Activated naive CD8-positive, alpha-beta T cell treated with anti-CD3 and anti-CD28 coated beads, Interleukin-2, amount 50 U/mL, for 16 hours (primary cell): ENCODE measurements around the gene YIPF2.
"Not testable (repeated sequence)": the region's sequence is repeated elsewhere in the genome, so short reads cannot be mapped to it uniquely, and the experiment has no call there.

Experiments used
- DNase-seq: peaks from one replicate; pipeline ENCODE4 v3.0.0-alpha.2; 2020; ENCODE audit warnings: low read depth, low spot score

Gene YIPF2

DNA sequence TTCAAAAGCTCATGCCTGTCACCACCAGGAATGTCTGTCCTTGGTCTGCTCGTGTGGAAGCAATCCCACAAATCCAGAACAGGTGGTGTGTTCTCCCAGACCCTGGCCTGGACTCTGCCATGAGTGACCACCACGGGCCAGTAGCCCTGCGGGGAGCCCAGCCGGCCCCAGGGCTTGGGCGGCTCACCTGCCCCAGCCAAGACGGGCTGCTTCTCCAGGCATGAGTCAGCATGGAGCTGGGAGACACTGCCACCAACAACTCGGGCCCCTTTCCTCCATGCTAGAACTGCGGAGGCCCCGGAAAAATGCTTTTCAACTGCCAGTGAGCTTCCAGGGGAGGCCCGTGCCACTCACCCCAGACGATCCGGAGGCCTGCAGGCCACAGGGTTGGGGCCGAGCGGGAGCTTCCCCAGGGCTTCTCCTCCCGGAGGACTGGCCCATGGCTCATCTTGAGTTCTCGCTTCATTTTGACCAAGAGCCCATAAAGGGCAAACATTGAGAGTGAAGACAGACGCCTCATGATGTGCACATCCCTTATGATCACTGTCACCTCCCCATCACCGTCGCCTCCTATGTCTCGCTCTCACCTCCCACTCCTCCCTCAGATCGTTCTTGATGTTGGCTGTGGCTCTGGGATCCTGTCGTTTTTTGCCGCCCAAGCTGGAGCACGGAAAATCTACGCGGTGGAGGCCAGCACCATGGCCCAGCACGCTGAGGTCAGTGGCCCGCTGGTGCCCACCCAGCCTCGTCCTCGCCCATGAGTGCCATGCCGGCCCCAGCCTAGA is 16.7 kb downstream of the YIPF2 start:
- DNase-seq, result no peak

DNA sequence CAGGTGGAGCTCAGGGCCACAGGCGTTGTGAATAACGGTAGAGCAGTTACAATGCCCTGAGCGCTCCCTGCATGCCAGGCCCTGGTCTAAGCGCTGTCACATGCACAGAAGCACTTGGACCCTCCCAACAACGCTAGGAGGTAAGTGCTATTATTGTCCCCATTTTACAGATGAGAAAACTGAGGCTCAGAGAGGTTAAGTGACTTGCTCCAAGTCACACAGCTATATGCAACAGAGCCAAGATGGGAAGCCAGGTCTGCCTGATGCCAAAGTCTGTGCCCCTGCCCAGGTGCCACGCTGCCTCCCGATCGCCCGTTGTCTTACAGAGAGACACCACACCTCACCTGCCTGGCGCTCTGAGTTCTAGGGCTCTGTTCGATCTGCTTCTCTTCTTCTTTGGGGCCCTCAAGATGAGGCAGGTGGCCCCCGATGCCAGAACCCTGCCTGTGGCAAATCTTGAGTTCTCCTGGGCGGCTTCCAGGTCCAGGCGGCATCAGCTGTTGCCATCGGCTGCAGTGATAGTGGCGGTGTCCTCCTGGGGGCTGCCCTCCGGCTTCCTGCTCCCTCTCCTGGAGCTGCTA is 20.0 kb downstream of the YIPF2 start:
- DNase-seq, result no peak

DNA sequence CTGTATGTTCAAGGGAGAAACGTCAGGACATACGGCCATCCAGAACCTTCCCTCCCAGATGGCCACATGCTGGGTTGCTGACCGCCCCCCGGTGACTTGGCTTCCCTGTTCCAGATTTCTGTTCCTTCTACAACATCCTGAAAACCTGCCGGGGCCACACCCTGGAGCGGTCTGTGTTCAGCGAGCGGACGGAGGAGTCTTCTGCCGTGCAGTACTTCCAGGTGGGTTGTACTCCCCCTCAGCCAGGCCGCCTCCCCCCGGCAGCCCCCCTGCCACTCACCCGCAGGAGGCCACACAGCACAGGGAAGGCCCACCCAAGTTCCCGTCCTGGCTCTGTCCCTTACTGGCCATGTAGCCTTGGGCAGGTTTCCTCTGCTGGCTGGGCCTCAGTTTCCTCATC is 20.5 kb downstream of the YIPF2 start:
- no peak for DNase-seq

GRCh38 chr19:10899151-10899653 is 29.2 kb downstream of the YIPF2 start:
- no peak for DNase-seq

GRCh38 chr19:10898633-10899032 is 29.8 kb downstream of the YIPF2 start:
- DNase-seq, result no peak

GRCh38 chr19:10896851-10897526 is 31.4 kb downstream of the YIPF2 start:
- no peak for DNase-seq

- DNase-seq, result no peak
These were observed 32.5 kb downstream of the YIPF2 start for GRCh38 chr19:10895920-10896319.

DNA sequence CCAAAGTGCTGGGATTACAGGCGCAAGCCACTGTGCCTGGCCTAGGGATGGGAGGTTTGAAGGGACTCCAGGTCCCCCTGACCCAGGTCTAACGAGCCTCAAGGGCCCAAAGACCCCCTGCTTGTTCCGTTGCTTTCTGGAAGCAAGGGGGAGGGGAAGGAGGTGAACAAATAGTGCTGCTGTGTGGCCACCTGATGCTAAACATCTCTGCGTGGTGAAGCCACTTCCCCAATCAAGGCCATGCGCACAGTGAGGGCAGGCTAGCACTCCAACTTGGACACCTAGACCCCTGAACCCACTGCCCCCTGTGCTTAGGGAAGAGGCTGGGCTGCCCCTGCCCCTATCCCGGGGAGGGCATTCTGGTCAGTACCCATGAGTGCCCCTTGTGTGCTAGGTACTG is 33.1 kb downstream of the YIPF2 start:
- DNase-seq, result no peak

- DNase-seq, result no peak
These were observed 33.6 kb downstream of the YIPF2 start for GRCh38 chr19:10894911-10895213.

GRCh38 chr19:10892256-10892655 is 36.2 kb downstream of the YIPF2 start:
- DNase-seq, result no peak

DNA sequence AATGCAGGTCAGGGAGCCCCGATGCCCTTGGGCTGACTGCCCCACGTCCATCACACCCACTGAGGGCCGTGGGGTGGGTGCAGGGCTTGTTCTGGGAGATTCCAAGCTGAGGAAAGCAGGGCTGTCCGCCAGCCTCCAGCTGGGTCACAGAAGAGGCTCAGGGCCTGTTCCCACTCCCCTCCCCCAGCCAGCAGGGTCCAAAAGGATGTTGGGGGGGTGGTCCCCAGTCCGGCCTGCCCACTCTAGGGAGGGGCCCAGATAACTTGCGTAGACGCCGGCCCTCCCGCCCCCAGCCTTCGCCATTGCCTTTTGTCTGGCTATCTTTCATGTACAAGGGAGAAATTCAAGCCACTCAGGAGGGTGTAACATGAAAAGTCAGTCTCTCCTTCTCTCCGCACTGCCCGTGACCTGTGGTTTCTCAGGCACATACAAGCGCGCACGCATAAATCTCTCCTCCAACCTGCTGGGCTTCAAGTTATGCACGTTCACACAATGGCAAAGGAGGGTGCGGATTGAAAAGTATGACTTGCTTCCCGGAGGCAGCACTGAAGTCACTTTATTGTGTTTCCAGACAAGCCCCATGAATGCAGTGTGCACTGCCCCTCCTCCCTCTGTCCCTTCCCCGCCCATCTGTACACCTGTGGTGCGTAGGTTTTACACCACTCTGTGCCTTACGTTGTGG is 36.9 kb downstream of the YIPF2 start:
- DNase-seq, result no peak

GRCh38 chr19:10889880-10890279 is 38.6 kb downstream of the YIPF2 start:
- no peak for DNase-seq

- DNase-seq, result no peak
These were observed 40.0 kb downstream of the YIPF2 start for GRCh38 chr19:10888421-10888866.

GRCh38 chr19:10887616-10888367 is 40.6 kb downstream of the YIPF2 start:
- no peak for DNase-seq

DNA sequence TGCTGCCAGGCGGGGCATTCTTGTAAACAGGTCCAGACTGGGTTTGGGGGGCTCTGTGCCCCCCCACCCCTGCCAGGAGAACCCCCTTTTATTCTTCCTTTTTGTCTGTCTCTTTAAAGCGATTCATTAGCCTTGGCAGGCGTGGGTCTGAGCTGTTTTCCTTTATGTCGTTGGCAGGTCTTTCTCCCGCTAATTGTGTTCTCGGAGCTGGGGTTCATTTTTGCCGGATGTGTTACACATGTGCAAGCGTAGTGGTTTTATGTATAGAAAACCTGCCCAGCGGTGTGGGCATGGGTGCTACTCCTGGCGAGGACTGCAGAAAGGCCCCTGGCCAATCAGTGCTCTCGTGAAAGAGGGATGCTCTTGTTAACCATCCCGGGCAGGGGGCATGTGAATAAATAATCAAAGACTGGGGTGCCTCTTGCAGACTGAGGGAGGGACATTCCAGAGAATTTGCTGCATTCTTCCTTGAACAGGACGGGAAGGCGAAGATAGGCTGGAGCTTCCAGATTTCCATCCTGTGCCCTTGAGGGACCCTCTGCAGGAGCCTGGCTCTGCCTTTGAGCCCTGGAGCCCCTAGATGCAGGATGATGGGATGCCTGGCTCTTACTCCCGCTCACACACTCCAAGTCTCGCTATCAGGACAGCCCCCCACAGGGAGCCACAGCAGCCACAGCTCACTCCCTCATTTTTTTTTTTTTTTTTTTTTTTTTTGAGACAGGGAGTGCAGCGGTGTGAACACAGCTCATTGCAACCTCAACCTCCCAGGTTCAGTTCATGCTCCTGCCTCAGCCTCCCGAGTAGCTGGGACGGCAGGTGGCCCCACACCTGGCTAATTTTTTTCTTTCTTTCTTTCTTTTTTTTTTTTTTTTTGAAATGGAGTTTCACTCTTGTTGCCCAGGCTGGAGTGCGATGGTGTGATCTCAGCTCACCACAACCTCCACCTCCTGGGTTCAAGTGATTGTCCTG is 43.0 kb downstream of the YIPF2 start:
- DNase-seq, result no peak

DNA sequence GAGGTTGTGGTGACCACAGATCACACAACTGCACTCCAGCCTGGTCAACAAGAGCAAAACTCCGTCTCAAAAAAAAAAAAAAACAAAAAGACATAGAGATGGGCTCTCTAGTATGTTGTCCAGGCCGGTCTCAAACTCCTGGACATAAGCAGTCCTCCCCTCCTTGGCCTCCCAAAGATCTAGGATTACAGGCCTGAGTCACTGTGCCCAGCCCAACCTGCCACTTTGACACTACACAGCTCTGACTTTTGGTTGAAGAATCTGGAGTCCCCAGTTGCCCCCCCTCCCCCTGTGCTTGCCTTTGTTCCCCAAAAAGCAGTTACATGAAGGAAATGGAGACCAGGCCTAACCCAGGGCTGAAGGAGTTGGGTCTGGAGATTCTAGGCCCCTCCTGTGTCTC is 44.2 kb downstream of the YIPF2 start:
- DNase-seq, result no peak

DNA sequence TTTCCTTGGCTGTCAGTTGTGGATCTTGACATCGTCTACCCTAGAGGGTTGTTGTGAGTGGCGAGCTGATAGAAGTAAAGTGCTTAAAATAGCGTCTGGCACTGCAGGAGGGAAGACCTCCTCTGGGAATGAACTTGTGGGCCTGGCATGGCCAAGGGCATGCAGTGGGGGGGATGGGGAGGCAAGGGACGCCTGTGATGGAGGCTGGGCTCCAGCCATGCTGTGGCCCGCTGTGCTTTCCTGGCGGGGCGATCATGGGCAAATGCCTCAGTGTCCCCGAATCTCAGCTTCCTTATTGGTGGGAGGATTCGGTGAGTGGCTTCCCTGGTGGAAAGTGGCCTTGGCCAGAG is 46.4 kb downstream of the YIPF2 start:
- DNase-seq, result no peak

- no peak for DNase-seq
These were observed 46.9 kb downstream of the YIPF2 start for GRCh38 chr19:10881403-10882107.

GRCh38 chr19:10878253-10878652 is 50.2 kb downstream of the YIPF2 start:
- no peak for DNase-seq

GRCh38 chr19:10877608-10878007 is 50.8 kb downstream of the YIPF2 start:
- DNase-seq, result not testable (repeated sequence)
